Left lung (tissue), 10 donors: ENCODE measurements around the gene HGS. TPM values are rescaled to one million over a fixed set of nuclear protein-coding genes. Genes with fewer than 3 reads are reported as not detected.

Experiments used
- ATAC-seq: fragments of 200-7000 bp; cut with Tn5 transposase; one replicate; pipeline ENCODE4 v1.9.1; 2020; ENCODE audit warnings: moderate library complexity
- DNase-seq, 4 donors: peaks; one replicate each; pipeline ENCODE4 v3.0.0-alpha.2; 2013 to 2020
- H3K27ac ChIP-seq, 2 donors: fragments of 200-600 bp; sonication (generic) in 1 of 2; one replicate each; pipeline versions ENCODE4 v1.5.0 to v1.8.0; 2020 to 2021
- H3K27me3 ChIP-seq, 2 donors: fragments of 200-600 bp; sonication (generic) in 1 of 2; one replicate each; pipeline versions ENCODE4 v1.5.0 to v1.8.0; 2020 to 2021
- H3K36me3 ChIP-seq, 2 donors: fragments of 200-600 bp; sonication (generic) in 1 of 2; one replicate each; pipeline versions ENCODE4 v1.5.0 to v1.8.0; 2020 to 2021
- H3K4me1 ChIP-seq, 2 donors: fragments of 200-600 bp; one replicate each; pipeline ENCODE4 v1.8.0; 2021
- H3K4me3 ChIP-seq, 2 donors: fragments of 200-600 bp; sonication (generic) in 1 of 2; one replicate each; pipeline versions ENCODE4 v1.5.0 to v1.8.0; 2020 to 2021; ENCODE audit warnings: mild to moderate bottlenecking in 1 of 2
- H3K9me3 ChIP-seq, 2 donors: fragments of 200-600 bp; sonication (generic) in 1 of 2; one replicate each; pipeline versions ENCODE4 v1.5.0 to v1.8.0; 2020 to 2021
- intact Hi-C, 2 donors: fragments of 100-400 bp; cut with DNase I; formaldehyde crosslinking; loops; one replicate each; pipeline versions ENCODE4 v1.11.2 to v1.14.2; 2022
- microRNA-seq, 2 donors: library from miRNA; unstranded; fragments of <30 nt; microRNA quantifications; one replicate each; pipeline ENCODE4, GENCODE V29; 2019
- polyA plus RNA-seq, 6 donors: library from polyadenylated mRNA; unstranded; fragments of 120-200 nt; gene quantifications; one replicate each; pipeline ENCODE4 v1.2.1, GENCODE V29; 2013; ENCODE audit not compliant: insufficient read length in 6 of 6
- total RNA-seq, 2 donors: library from RNA; stranded (reverse); fragmentation: NEBNext Ultra II Directional; extraction: Animal tissue kit (Norgen Biotek cat#: 25700); gene quantifications; one replicate each; pipeline ENCODE4 v1.2.1, GENCODE V29; 2021
- TF ChIP-seq, protein P1 (sequence below), 2 donors: fragments of 200-600 bp; sonication (generic) in 1 of 2; IDR thresholded peaks; one replicate each; pipeline versions ENCODE4 v1.5.0 to v1.8.0; 2021; ENCODE audit warnings: antibody characterized with exemption in 2 of 2
- donor health status: DM: no; HTN: yes; CAD: no.
- donor health status: DM: no; HTN: no; CAD: no.

HGS gene
- total and polyA plus RNA-seq, 8 donors, result 72.9 to 123 (median 88.2) TPM

DNA sequence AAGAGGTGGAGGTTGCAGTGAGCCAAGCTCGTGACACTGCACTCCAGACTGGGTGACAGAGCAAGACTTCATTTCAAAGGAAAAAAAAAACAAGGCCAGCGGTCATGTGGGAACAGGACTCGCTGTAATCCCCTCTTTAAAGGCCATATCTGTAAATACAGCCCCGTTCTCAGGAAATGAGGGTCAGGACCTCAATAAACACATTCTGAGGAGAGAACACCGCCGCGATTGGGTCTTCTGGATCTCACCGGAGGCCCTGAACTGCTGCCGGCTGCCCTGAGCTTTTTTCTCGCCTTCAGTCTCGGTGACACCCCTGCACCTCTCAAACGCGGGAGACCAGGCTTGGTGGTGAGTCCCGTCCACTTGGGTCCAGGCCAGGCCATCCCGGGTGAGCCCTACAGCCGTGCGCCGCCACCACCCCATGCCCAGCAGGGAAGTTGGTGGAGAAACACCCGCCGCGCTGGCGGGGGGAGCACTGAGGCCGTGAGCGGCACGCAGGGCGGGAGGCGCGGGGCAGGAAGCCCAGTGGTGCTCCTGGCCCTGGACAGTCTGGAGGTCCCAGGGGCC is 56.7 kb downstream of the HGS start:
- Histone ChIP-seq H3K4me1 (peaks cover 0 to 14% of the 10 kb centered on the region in 2 donors), H3K36me3 (no peaks in the 10 kb centered on the region), H3K4me3 (no peak overlapping the region), H3K9me3 (no peaks in the 10 kb centered on the region), H3K27me3 (peaks cover 0 to 23% of the 10 kb centered on the region in 2 donors), H3K27ac (no peak overlapping the region)
- DNase-seq (peak in 1 of 4 donors; percentile 86), ATAC-seq (peak; percentile 25)
- TF ChIP-seq, protein P1, sequence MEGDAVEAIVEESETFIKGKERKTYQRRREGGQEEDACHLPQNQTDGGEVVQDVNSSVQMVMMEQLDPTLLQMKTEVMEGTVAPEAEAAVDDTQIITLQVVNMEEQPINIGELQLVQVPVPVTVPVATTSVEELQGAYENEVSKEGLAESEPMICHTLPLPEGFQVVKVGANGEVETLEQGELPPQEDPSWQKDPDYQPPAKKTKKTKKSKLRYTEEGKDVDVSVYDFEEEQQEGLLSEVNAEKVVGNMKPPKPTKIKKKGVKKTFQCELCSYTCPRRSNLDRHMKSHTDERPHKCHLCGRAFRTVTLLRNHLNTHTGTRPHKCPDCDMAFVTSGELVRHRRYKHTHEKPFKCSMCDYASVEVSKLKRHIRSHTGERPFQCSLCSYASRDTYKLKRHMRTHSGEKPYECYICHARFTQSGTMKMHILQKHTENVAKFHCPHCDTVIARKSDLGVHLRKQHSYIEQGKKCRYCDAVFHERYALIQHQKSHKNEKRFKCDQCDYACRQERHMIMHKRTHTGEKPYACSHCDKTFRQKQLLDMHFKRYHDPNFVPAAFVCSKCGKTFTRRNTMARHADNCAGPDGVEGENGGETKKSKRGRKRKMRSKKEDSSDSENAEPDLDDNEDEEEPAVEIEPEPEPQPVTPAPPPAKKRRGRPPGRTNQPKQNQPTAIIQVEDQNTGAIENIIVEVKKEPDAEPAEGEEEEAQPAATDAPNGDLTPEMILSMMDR (IDR thresholded peaks at IDR 0.05), result no peak
- intact Hi-C loops, result no loop called here

DNA sequence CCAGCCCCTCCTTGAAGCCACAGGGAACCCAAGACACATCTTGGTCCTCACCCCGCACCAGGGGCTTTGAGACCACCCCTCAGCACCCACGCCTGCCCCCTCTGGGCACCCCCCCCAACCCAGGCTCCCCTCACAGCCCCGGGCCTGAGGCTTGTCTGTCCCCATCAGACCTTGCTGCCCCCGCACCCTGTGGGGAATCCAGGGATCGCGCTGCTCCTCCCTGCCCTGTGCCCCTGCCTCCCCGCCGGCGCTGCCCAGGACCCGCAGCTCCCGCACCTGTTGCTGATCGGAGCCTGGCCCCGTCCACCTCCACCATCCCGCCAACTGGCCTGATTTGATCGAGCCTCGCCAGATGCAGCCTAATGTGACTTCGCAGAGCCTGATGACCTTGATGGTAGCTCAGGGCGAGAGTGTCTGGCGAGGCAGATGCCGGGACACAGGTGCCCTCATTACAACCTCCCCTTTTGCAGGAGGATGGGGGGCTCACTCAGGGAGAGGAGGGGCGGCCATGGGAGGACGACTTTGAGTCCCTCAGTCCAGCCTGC is 57.3 kb downstream of the HGS start:
- TF ChIP-seq, protein P1 (IDR thresholded peaks at IDR 0.05), result no peak
- peaks cover 0 to 8% of the 10 kb centered on the region in 2 donors for H3K4me1 ChIP-seq
- intact Hi-C loops, result no loop called here
- peak; percentile 18 for ATAC-seq
- no peaks in the 10 kb centered on the region for H3K36me3 ChIP-seq
- H3K4me3 ChIP-seq, result no peak overlapping the region
- no peaks in the 10 kb centered on the region for H3K9me3 ChIP-seq
- no peak for DNase-seq
- H3K27ac ChIP-seq, result no peak overlapping the region
- peaks cover 0 to 22% of the 10 kb centered on the region in 2 donors for H3K27me3 ChIP-seq

DNA sequence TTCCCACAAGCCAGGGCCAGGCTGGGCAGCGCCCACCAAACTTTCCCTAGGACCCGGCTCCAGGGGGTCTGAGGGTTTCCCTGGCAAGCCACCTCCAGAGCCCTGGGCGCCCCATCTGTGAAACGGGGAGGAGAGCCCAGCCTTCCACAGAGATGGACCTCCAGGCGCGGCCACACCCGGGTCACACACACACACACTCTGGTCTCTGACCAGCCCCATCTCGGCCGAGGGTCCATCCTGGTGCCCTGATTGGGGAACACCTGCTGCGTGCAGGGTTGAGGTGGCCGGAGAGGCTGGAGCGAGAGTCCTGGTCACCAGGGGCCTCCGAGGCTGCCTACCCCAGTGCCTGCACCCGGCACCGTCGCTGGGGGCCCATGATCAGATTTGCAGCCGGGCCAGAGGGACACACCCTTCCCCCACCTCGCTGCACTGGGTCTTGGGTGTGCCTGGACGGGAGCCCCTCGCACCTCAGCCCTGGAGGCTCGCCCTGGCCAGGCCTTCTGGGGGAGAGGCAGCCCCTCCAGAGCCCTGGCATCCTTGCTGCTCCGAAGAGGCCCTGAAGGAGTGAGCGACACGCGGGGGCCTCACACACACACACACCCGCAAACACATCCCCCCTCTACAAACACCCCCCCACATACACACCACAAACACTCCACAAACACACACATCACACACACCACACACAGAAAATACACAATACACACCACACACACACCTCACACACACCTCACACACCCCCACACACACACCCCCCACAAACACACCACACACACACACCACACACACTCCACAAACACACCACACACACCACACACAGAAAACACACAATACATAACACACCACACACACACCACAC is 58.0 kb downstream of the HGS start:
- intact Hi-C loops, result no loop called here
- DNase-seq (no peak), ATAC-seq (no peak)
- H3K27me3 ChIP-seq, result peaks cover 0 to 18% of the 10 kb centered on the region in 2 donors
- TF ChIP-seq, protein P1 (IDR thresholded peaks at IDR 0.05), result no peak
- peaks cover 0 to 4% of the 10 kb centered on the region in 2 donors for H3K4me1 ChIP-seq
- no peak overlapping the region for H3K4me3 ChIP-seq
- no peaks in the 10 kb centered on the region for H3K9me3 ChIP-seq
- H3K27ac ChIP-seq, result no peak overlapping the region
- no peaks in the 10 kb centered on the region for H3K36me3 ChIP-seq

Small RNA genes lying within 50 kb of the gene (microRNA-seq; reads per million reads assigned to microRNA genes)
- gene MIR6786, result 0.14 to 0.67 reads per million in 2 donors

Other genes starting within 250 kb of the HGS start
- 1,000 to 10,000 TPM; 2,607 to 3,206 TPM for gene ACTG1, start 171.2 kb upstream of the HGS start, total RNA-seq
- gene ACTG1, start 171.2 kb upstream of the HGS start, polyA plus RNA-seq, result 1,000 to 10,000 TPM; 2,385 to 3,414 (median 2,872) TPM
- 1 to 10 TPM; 2.1 to 3.4 TPM for gene FSCN2, start 155.6 kb upstream of the HGS start, total RNA-seq
- gene FSCN2, start 155.6 kb upstream of the HGS start, polyA plus RNA-seq, result 1 to 10 TPM in 5 of 6 donors, under 1 TPM in 1; 0.92 to 2.4 (median 1.6) TPM
- 10 to 100 TPM; 28.1 to 28.4 TPM for gene FAAP100, start 131.7 kb upstream of the HGS start, total RNA-seq
- 10 to 100 TPM; 23.0 to 33.7 (median 28.0) TPM for gene FAAP100, start 131.7 kb upstream of the HGS start, polyA plus RNA-seq
- 100 to 1,000 TPM in 1 of 2 donors, 10 to 100 TPM in 1; 95.3 to 122 TPM for gene NPLOC4, start 46.9 kb upstream of the HGS start, total RNA-seq
- gene NPLOC4, start 46.9 kb upstream of the HGS start, polyA plus RNA-seq, result 10 to 100 TPM; 50.5 to 70.9 (median 53.1) TPM
- gene TSPAN10, start 46.8 kb upstream of the HGS start, total RNA-seq, result 1 to 10 TPM in 1 of 2 donors, under 1 TPM in 1; 0.52 to 1.6 TPM
- 1 to 10 TPM; 2.4 to 7.1 (median 4.2) TPM for gene TSPAN10, start 46.8 kb upstream of the HGS start, polyA plus RNA-seq
- 1 to 10 TPM in 1 of 2 donors, under 1 TPM in 1; 0.24 to 1.3 TPM for gene PDE6G, start 27.5 kb upstream of the HGS start, total RNA-seq
- 1 to 10 TPM; 4.2 to 6.3 (median 5.0) TPM for gene PDE6G, start 27.5 kb upstream of the HGS start, polyA plus RNA-seq
- 10 to 100 TPM; 26.2 to 33.8 TPM for gene OXLD1, start 17.4 kb upstream of the HGS start, total RNA-seq
- gene OXLD1, start 17.4 kb upstream of the HGS start, polyA plus RNA-seq, result 10 to 100 TPM in 4 of 6 donors, 1 to 10 TPM in 2; 8.9 to 15.1 (median 12.6) TPM
- gene CCDC137, start 17.3 kb upstream of the HGS start, total RNA-seq, result 10 to 100 TPM; 15.4 to 19.9 TPM
- gene CCDC137, start 17.3 kb upstream of the HGS start, polyA plus RNA-seq, result 10 to 100 TPM; 14.6 to 19.8 (median 15.4) TPM
- 10 to 100 TPM; 22.5 to 27.0 TPM for gene ARL16, start 214 bp upstream of the HGS start, total RNA-seq
- 10 to 100 TPM; 41.3 to 48.1 (median 42.4) TPM for gene ARL16, start 214 bp upstream of the HGS start, polyA plus RNA-seq
- 10 to 100 TPM; 45.0 to 72.2 TPM for gene MRPL12, start 19.4 kb downstream of the HGS start, total RNA-seq
- gene MRPL12, start 19.4 kb downstream of the HGS start, polyA plus RNA-seq, result 10 to 100 TPM; 27.2 to 40.1 (median 31.6) TPM
- 10 to 100 TPM; 11.1 to 20.2 TPM for gene SLC25A10, start 28.3 kb downstream of the HGS start, total RNA-seq
- 10 to 100 TPM in 3 of 6 donors, 1 to 10 TPM in 3; 7.6 to 12.2 (median 9.8) TPM for gene SLC25A10, start 28.3 kb downstream of the HGS start, polyA plus RNA-seq
- gene GCGR, start 120.1 kb downstream of the HGS start, total RNA-seq, result under 1 TPM in 1 of 2 donors, not detected in 1; 0.13 TPM
- under 1 TPM in 4 of 6 donors, not detected in 2; 0.14 to 0.37 (median 0.29) TPM for gene GCGR, start 120.1 kb downstream of the HGS start, polyA plus RNA-seq
- 10 to 100 TPM; 61.7 to 74.0 TPM for gene MCRIP1, start 149.3 kb downstream of the HGS start, total RNA-seq
- 10 to 100 TPM; 67.6 to 97.6 (median 89.2) TPM for gene MCRIP1, start 149.3 kb downstream of the HGS start, polyA plus RNA-seq
- gene PPP1R27, start 151.0 kb downstream of the HGS start, total RNA-seq, result not detected
- gene PPP1R27, start 151.0 kb downstream of the HGS start, polyA plus RNA-seq, result under 1 TPM in 2 of 6 donors, not detected in 4; 0.11 to 0.28 TPM
- gene P4HB, start 176.5 kb downstream of the HGS start, total RNA-seq, result 100 to 1,000 TPM; 851 to 935 TPM
- gene P4HB, start 176.5 kb downstream of the HGS start, polyA plus RNA-seq, result 100 to 1,000 TPM; 485 to 650 (median 511) TPM
- gene ARHGDIA, start 187.3 kb downstream of the HGS start, total RNA-seq, result 100 to 1,000 TPM; 339 to 481 TPM
- gene ARHGDIA, start 187.3 kb downstream of the HGS start, polyA plus RNA-seq, result 100 to 1,000 TPM; 139 to 266 (median 174) TPM
- 10 to 100 TPM; 42.7 to 69.7 TPM for gene ALYREF, start 207.6 kb downstream of the HGS start, total RNA-seq
- 10 to 100 TPM; 60.4 to 85.9 (median 68.0) TPM for gene ALYREF, start 207.6 kb downstream of the HGS start, polyA plus RNA-seq
- gene ANAPC11, start 207.7 kb downstream of the HGS start, total RNA-seq, result 100 to 1,000 TPM; 121 to 124 TPM
- 100 to 1,000 TPM in 1 of 6 donors, 10 to 100 TPM in 5; 64.2 to 100 (median 82.8) TPM for gene ANAPC11, start 207.7 kb downstream of the HGS start, polyA plus RNA-seq
- under 1 TPM; 0.26 to 0.60 TPM for gene NPB, start 218.2 kb downstream of the HGS start, total RNA-seq
- gene NPB, start 218.2 kb downstream of the HGS start, polyA plus RNA-seq, result 1 to 10 TPM in 5 of 6 donors, under 1 TPM in 1; 0.90 to 2.1 (median 1.4) TPM
- 10 to 100 TPM; 38.0 to 57.7 TPM for gene PCYT2, start 227.4 kb downstream of the HGS start, total RNA-seq
- 10 to 100 TPM; 12.7 to 24.1 (median 17.3) TPM for gene PCYT2, start 227.4 kb downstream of the HGS start, polyA plus RNA-seq
- gene SIRT7, start 234.2 kb downstream of the HGS start, total RNA-seq, result 10 to 100 TPM; 23.9 to 37.9 TPM
- gene SIRT7, start 234.2 kb downstream of the HGS start, polyA plus RNA-seq, result 10 to 100 TPM; 11.6 to 17.3 (median 12.6) TPM
- 10 to 100 TPM; 25.3 to 39.8 TPM for gene MAFG, start 243.7 kb downstream of the HGS start, total RNA-seq
- gene MAFG, start 243.7 kb downstream of the HGS start, polyA plus RNA-seq, result 10 to 100 TPM in 4 of 6 donors, 1 to 10 TPM in 2; 8.1 to 14.6 (median 10.7) TPM